ENCODE results near the gene MANF.
"Not testable (repeated sequence)": the region's sequence is repeated elsewhere in the genome, so short reads cannot be mapped to it uniquely, and the experiment has no call there.

MANF gene

DNA sequence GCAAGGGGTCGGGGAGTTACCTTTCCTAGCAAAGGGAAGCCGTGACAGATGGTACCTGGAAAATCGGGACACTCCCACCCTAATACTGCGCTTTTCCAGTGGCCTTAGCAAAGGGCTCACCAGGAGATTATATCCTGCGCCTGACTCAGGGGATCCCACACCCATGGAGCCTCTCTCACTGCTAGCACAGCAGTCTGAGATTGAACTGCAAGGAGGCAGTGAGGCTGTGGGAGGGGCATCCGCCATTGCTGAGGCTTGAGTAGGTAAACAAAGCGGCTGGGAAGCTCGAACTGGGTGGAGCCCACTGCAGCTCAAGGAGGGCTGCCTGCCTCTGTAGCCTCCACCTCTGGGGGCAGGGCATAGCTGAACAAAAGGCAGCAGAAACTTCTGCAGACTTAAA, 16.8 kb upstream of the MANF start:
- in situ Hi-C loops (cut with MboI; ENCODE audit: low sequenced_read_pairs): loop anchor here (25.0 kb wide), 1 partner anchor 756 kb away; the partner anchor contains the start of genes CISH and MAPKAPK3

DNA sequence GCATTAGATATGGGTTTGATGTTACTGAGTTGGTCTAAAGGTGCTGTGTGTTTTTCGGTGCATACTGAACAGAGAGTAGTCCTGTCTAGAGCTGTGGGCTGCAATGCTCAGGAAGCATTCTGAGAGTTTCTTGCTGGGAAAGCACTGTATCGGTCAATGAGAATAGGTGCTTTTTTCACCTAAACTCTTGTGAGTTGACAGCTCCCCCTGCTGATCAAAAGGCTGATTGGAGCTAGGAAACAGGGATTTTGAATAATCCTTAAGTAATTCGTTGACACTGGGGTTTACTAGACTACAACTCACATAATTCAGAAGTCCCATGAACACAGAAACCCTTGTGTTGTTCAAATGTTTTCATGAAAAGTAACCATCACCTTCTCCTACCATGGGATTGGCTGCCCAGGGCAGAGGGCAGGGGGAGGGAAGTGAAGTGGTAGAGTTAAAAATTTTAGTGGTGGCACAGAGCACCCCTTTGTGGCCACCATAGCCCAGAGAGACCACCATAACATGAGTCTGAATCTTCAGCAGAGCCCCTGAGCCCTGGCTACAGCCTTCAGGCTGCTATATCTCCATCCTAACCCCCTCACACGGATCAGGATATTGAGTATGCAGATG, 13.0 kb upstream of the MANF start:
- in situ Hi-C loops (cut with MboI; ENCODE audit: low sequenced_read_pairs): loop anchor here (25.0 kb wide), 1 partner anchor 760 kb away; the partner anchor contains the start of genes CISH and MAPKAPK3

DNA sequence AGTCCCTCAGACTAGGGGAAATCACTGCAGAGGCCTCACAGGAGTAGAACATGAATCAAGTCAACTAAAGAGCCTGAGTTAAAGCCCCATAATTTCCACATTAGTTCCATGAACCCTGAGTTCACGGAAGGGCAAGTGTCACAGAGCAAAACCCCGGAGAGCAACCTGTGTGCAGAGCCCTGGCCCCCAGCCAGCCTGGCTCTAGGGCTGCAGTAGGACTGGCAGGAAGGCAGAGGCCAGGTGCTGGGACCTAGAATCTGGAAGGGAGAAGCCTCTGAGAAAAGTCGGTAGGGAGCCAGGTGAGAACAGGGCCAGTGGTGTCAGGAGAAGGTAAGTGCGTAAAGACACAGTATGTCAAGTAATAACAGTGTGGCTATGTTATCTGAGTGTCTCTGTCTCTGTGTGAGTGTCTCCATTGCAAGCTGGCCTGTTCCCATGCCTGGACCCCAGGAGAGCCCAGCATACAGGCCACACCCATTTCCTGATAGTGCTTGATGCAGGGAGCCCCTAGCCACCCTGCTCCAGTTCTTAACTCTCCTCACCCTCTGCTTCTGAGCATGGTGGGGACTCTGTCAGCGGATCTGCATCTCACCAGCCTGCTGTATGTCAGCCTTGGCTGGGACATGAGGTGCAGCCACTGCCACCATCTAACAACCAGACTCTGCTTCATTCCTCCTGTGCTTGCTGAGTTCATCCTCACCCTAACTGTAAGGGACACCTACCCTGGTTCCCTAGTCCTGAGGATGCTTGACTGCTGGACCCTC, 11.3 kb upstream of the MANF start:
- in situ Hi-C loops (cut with MboI; ENCODE audit: low sequenced_read_pairs): loop anchor here (25.0 kb wide), 1 partner anchor 762 kb away; the partner anchor contains the start of genes CISH and MAPKAPK3

DNA sequence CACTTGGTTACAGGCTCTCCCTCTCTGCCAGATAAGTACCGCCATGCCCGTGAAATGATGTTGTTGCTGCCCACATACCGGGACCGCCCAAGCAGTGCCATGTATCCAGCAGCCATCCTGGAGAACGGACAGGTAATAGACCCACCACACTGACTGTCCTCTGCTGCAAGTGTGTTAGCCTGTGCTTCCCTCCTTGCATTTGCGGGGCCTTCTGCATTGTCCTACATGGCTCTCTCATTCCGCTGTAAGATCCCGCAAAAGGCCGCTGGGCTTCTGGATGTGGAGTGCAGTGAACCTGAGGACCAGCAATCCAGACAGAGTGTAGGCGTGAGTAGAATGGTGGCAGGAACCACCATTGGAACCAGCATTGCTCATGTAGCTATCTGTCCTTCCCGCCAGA, 10.6 kb upstream of the MANF start:
- in situ Hi-C loops (cut with MboI; ENCODE audit: low sequenced_read_pairs): loop anchor here (25.0 kb wide), 1 partner anchor 762 kb away; the partner anchor contains the start of genes CISH and MAPKAPK3

DNA sequence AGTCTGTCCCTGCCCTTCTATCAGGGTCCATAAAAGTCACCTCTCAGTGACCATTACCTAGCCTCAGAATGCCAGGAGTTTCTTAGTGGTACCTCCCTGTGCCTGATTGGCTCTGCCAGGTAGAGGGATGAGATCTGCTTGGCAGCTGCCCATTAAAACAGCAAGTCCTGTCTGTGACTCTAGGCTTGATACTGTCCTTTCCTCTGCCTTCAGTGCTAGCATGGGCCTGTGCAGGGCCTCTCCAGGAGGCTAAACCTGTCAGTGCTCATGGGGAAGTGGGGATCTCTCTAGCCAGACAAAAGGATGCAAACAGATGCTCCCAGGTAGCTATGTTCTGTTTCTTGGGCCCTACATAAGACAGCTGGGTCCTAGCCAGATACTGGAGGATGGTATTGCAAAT, 10.0 kb upstream of the MANF start:
- in situ Hi-C loops (cut with MboI; ENCODE audit: low sequenced_read_pairs): no loop called here

DNA sequence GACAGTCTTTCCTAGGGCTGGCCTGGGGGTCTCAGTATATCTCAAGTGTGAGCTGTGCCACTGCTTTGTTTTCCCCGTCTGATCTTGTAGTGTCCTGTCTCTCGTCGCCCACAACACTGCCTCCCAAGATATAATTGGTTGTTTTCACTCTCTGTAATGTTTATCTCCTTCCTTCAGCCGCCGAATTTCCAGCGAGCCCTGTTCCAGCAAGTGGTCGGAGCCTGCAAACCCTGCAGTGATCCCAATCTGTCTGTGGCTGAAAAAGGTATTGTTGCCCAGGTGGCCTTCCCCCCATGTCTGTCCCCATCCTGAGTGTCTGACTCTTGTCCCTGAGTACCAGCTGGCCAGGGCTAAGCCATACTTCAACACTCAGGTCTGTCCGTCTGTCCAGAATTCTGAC, 9.5 kb upstream of the MANF start:
- in situ Hi-C loops (cut with MboI; ENCODE audit: low sequenced_read_pairs): no loop called here

DNA sequence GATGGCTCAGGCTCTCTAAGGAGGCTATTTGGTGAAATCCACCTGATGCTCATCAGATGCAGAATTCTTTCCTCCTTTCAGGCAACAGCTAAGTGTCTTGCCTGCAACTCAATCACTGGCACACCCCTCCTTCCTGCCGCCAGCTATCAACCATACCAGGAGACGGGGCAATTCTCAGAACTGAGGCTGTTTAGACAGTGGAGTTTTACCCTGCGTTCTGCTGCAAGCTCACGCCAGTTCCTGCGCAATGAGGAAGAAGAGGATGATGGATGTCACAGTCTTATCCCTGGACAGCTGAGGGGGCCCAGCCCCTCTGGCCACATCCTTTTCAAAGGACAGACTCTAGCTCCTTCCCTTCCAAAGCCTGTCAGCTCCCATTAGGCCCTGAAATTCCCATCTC, 7.0 kb upstream of the MANF start:
- in situ Hi-C loops (cut with MboI; ENCODE audit: low sequenced_read_pairs): no loop called here

DNA sequence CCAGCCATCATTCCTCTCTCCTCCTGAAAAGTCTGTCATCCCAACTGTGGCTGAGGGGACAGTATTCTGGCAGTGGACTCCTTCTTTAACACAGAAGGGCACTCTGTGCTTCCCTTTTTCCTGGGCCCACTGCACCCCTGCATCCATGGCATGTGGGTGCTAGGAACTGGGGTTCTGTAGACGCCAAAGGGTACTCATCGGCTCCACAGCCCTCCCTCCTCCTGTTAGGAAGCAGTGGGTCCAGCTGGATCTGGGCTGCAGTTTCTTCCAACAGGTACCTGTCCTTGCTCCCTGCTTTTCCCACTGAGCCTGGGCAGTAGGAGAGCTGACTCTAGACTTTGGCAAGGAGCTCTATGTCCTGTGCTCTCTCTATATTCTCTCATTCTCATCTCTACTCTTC, 6.4 kb upstream of the MANF start:
- in situ Hi-C loops (cut with MboI; ENCODE audit: low sequenced_read_pairs): no loop called here

DNA sequence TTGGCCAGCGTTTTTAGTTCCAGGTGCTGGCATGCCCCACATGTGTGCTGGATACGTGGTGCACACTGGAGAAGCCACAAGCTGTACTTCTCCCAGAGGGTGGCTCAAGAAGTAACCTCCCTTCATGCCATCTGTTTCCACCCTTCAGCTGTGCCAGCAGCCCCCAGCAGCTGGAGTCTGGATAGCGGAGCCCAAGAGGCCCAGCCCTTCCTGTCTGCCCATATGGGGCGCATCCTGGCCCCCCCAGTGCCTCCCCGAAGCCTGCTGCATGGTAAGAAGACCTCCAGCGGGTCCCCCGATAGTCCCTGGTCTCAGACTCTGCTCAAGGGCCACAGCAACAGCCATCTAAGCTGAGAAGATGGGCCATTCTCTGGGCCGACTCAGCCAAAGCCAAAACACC, 5.8 kb upstream of the MANF start:
- in situ Hi-C loops (cut with MboI; ENCODE audit: low sequenced_read_pairs): no loop called here

DNA sequence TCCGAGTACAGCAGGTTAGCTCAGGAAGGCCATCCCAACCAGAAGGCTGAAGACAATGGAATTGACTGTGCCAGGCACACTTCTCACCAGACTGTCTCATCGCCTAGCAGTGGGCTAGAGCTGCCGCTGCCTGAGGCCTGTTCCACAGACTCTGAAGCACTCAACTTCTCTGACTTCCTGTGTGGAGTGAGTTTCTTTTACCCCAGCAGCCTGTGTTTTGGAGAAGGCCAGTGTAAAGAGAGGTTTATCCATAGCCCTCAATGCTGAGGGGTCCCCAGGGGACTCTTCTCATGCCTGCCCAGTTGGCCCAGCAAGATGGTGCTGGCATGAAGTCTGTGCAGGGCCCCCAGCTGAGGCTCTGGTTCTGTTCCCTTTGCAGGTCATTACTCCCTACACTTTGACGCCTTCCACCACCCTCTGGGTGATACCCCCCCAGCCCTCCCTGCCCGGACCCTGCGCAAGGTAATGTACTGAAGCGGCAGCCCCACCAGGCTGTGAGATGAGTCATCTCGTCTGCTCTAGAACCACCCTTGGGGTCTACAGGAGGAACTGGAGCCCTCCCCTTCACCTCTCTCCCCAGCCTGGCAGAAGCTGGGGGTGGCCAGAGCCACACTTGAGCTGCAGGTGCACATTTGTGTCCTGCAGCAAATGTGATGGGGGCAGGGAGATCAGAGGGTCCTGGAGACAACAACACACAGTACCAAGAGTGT, 5.2 kb upstream of the MANF start:
- in situ Hi-C loops (cut with MboI; ENCODE audit: low sequenced_read_pairs): no loop called here

DNA sequence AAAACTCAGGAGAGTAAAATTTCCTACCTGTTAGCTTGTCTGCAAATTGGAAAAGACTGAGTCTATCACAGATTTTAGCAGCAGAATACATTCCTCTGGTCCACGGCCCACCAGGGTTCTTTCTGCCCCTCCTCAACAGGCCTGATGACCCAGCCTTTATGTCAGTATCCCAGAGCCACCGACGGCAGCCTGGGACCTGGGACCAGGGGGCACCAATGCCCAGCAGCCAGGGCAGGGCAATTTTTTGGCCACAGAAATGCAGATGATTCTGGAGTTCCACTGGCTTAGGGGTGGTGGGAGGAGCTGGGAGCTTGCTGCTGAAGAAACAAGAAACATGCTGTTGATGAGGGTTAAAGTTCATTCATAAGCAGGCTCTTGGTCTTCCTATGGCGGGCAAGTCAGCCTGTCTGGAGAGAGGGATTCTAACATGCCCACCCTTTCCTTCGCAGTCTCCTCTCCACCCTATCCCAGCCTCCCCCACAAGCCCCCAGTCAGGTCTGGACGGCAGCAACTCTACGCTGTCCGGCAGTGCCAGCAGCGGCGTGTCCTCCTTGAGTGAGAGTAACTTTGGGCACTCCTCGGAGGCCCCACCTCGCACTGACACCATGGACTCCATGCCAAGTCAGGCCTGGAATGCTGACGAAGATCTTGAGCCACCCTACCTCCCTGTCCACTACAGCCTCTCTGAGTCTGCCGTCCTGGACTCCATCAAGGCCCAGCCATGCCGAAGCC, 4.3 kb upstream of the MANF start:
- in situ Hi-C loops (cut with MboI; ENCODE audit: low sequenced_read_pairs): no loop called here

DNA sequence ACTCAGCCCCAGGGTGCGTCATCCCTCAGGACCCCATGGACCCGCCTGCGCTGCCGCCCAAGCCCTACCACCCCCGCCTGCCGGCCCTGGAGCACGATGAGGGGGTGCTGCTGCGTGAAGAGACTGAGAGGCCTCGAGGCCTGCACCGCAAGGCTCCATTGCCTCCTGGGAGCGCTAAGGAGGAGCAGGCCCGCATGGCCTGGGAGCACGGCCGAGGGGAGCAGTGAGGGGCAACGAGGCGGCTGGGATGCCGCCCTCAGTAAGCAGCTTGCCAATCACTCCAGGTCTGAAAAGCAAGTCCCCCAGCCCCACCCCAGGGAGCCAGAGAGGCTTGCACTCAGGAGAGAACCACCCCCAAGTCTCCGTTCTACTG, 3.8 kb upstream of the MANF start:
- in situ Hi-C loops (cut with MboI; ENCODE audit: low sequenced_read_pairs): no loop called here

DNA sequence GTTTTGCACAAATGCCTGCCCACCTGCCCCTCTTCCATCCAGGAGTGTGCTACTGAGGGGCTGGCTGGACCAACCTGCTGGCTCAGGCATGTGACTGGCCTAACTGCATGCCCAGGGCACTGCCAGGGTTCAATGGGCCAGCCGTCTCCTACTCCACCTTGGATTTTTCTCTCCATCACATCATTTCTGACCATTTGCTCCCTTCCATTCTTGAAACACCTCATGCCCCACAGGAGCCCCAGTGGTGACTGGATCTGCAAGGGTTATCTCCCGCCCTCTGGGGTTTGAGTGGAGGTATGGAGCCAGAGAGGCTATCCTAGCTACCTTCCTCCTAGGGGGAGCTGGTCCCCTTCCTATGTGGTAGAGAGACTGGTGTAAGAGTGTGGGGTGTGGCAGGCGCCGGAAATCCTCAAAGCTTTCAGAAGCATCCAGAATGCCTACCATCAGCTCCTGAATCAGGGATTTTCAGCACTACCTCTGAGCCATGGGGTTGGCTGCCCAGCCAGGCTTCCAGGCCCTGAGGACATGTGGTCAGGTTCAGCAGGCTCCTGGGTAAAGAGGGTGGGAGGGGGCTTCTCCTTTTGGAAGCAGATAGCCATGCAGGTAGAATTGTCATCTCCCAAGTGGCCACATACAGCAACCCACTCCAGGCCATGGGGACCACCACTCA, 2.9 kb upstream of the MANF start:
- in situ Hi-C loops (cut with MboI; ENCODE audit: low sequenced_read_pairs): no loop called here

DNA sequence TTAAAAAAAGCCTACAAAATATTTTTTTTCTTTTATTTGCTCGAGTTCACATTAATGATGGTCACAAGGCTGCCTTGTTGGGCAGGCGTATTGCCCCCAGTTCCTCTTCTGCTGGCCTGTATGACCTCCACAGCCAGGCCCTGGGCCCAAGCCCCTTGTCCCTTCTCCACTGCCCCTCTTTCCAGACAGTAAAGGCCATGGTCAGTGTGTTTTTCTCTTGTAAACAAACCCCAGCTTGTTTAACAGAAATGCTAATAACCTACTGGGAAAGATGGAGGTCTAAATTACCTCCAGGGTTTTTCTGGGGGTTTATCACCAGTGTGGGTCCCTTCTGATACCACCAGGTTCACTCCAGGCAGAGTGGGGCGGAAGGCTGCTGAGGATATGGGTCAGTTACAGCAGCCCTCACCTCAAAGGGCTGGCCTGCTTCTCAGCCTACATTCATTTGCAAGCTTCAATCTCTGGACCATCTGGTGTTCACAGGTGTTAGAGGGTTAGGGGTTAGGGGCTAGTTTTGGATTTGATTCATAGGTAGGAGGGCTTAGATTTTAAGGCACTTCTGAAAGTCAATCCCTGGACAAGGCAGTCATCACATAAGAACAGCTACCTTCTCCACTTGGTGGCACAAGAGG, 2.0 kb upstream of the MANF start:
- in situ Hi-C loops (cut with MboI; ENCODE audit: low sequenced_read_pairs): no loop called here

DNA sequence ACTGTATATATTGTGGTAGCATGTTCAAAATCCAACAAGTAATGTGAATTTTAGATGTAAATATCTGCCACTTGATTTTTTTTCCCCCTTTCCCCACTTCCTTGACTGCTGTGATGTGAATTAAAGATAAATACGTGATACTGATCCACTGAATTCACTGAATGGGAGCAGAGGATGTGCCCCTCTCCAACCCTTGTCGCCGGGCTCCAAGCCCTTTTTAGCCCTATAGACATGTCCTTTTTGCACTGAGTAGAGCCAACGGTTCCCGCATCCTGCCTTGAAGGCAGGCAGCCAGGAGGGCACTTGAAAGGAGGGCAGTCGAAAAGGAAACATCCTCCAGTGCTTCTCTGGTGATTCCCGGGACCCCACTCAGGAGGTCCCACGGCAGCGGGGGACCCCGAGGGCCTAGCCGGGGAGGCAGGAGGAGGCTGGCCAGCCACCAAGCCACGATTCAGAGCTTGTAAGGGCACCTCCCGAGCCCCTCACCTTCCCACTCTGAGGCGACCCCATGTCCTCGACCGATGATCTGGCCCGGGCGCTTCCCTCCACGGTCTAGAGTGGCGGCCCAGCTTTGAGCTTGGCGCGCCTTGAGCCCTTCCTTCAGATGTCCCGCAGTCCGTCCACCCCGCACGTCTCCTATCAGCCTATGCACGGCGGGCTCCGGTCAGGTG, 901 bp upstream of the MANF start:
- in situ Hi-C loops (cut with MboI; ENCODE audit: low sequenced_read_pairs): no loop called here

DNA sequence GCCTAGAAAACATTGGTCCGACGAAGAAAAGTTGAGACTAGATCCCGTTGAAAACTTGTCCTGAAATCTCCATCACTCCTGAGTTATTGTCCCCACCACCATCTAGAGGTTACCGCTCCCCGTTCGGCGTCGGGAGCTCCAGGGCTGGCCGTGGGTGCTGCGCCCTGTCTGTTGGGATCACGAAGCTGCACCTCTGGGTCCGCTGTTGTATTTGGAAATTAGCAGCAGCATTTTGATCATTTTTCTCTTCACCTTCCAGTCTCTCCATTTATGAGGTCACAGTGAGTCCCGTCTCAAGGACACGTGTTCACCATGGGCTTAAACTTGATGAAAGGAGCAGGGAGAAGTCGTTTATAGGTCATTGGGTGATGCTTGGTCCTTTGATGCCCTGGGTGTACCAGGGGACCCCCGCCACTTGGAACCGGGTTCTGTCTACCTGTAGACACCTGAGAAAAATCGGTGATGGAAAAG, 565 bp downstream of the MANF start:
- in situ Hi-C loops (cut with MboI; ENCODE audit: low sequenced_read_pairs): no loop called here

DNA sequence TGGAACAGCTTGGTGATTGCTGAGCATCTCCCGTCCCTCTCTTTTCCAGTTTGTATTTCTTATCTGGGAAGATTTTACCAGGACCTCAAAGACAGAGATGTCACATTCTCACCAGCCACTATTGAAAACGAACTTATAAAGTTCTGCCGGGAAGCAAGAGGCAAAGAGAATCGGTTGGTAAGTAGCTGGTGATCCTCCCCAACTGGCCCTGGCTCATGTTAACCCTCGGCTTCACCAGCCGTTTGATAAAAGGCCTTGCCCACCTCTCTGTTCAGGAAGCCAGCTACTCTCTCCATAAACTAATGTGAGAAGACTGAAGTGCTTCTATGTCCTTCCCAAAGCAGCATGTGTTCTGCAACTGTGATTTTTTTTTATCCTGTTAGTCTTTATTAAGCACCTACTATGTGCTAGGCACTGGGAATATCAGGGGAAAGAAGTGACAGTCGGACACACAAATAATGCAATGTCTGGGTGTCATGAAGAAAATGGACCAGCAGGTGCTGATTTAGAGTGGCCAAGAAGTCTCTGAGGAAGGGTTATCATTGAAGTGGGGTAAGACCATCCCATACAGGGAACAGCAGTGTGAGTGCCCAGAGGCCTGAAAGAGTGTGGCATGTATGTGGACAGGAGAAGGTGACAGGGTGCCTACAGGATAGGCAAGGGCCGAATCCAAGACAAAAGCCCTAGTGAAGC, 1.2 kb downstream of the MANF start:
- in situ Hi-C loops (cut with MboI; ENCODE audit: low sequenced_read_pairs): no loop called here

DNA sequence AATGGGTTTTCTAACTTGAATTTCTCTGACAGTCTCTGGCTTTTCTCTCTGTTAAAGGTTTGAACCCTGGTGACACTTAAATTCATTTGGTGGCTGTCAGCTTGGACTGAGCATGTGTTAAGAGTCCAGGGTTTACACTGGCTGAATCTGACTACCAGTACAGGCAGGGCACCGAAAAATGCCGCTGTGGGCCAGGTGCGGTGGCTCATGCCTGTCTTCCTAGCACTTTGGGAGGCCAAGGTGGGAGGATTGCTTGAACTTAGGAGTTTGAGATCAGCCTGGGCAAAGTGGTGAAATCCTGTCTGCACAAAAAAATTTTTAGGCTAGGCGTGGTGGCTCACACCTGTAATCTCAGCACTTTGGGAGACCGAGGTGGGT, 1.8 kb downstream of the MANF start:
- in situ Hi-C loops (cut with MboI; ENCODE audit: low sequenced_read_pairs): no loop called here

DNA sequence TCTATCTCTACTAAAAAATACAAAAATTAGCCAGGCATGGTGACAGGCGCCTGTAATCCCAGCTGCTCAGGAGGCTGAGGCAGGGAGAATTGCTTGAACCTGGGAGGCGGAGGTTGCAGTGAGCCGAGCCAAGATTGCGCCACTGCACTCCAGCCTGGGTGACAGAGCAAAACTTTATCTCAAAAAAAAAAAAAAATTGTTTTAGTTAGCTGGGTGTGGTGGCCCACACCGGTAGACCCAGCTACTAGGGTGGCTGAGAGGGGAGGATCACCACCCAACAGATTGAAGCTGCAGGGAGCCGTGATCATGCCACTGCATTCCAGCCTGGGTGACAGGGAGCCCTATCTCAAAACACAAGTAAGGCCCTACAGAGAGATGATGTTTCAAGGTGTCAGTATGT, 2.2 kb downstream of the MANF start:
- in situ Hi-C loops (cut with MboI; ENCODE audit: low sequenced_read_pairs): not testable (repeated sequence)

Data from HL-60/S4 (cell line).